Stimulated activated effector memory CD8-positive, alpha-beta T cell treated with anti-CD3 and anti-CD28 coated beads, Interleukin-12 subunit alpha, Interleukin-12 subunit beta, amount 100 ng/mL, for 72 hours (primary cell): ENCODE measurements around the gene CORO2A.
"Not testable (repeated sequence)": the region's sequence is repeated elsewhere in the genome, so short reads cannot be mapped to it uniquely, and the experiment has no call there.

ENCODE experiments used
- ATAC-seq: fragments of 150-1000 bp; cut with Tn5 transposase; 2 replicates; pipeline ENCODE4 v1.10.0; 2021
- DNase-seq, 2 donors: peaks; one replicate each; pipeline ENCODE4 v3.0.0; 2021 to 2022; ENCODE audit warnings: low spot score in 2 of 2
- H3K27ac Mint-ChIP-seq: one replicate; pipeline ENCODE4 v1.8.0; 2022; ENCODE audit warnings: mild to moderate bottlenecking, mixed read lengths
- H3K36me3 Mint-ChIP-seq: one replicate; pipeline ENCODE4 v1.8.0; 2022; ENCODE audit warnings: mild to moderate bottlenecking, mixed read lengths
- H3K4me1 Mint-ChIP-seq: one replicate; pipeline ENCODE4 v1.8.0; 2022; ENCODE audit warnings: mixed read lengths
- H3K4me3 Mint-ChIP-seq: one replicate; pipeline ENCODE4 v1.8.0; 2022; ENCODE audit warnings: mild to moderate bottlenecking, mixed read lengths
- H3K9me3 Mint-ChIP-seq: one replicate; pipeline ENCODE4 v1.8.0; 2022; ENCODE audit warnings: mixed read lengths

Gene CORO2A

DNA sequence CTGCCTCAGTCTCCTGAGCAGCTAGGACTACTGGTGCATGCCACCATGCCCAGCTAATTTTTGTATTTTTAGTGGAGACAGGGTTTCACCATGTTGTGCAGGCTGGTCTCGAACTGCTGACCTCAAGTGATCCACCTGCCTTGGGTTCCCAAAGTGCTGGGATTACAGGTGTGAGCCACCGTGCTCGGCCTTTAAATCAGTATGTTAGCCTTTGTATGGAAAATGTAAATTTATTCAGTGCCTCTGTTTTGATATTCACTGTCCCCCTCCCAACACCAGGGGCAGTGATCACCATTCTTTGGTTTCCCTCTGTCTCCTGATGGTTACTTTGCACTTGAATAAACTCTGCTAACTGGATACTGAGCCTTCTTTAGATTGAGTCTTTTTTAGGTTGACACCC is 101.8 kb downstream of the CORO2A start:
- not testable (repeated sequence) for H3K9me3 Mint-ChIP-seq, ATAC-seq, DNase-seq, H3K4me3 Mint-ChIP-seq
- Mint-ChIP-seq H3K36me3 (peaks cover 63% of the 10 kb centered on the region), H3K27ac (peak overlapping the region; percentile 68), H3K4me1 (peaks cover 44% of the 10 kb centered on the region)

DNA sequence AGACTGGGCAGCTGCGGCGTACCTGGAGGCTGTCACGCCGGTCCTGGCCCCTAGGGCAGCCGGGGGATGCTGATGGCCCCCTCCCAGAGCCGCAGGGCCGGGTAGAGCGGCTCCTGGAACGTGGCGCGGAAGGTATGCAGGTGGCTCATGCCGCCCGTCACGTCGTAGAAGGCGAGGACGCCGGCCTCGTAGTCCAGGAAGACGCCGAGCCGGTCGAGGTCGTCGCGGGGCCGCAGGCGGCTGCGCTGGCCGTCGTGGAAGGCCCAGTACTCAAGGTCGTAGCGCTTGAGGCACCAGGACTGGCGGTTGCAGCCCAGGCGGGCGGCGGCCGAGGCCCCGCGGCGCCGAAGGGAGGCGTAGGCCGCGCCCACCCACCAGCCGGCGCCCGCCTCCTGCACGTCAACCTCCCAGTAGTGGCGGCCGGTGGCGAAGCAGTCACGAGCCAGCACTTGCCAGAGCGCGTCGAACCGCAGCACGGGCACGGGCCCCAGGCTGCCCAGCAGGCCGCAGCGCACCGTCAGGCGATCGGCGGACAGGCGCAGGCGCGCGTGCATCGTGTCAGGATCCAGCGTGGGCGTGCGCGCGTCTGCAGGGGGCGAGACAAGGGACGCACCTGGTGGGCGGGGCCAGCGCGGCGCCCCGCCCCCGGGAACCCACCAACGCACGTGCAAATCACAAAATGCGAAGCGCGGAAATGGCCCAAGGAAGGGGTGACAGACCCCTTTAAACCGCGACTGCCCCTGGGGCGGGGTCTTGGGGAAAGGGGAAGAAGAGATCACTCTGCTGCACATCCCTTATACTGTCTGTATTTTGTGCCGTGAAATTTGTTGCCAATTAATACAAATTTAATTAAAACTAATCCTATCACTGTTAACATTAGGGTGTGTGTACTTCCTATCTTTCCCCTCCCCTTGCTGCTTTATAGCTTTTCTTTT is 104.8 kb downstream of the CORO2A start:
- Mint-ChIP-seq H3K4me1 (peaks cover 40% of the 10 kb centered on the region), H3K9me3 (no peaks in the 10 kb centered on the region), H3K4me3 (peak overlapping the region; percentile 63), H3K36me3 (peaks cover 60% of the 10 kb centered on the region), H3K27ac (peak overlapping the region; percentile 89)
- ATAC-seq (peak; percentile 88), DNase-seq (no peak)

DNA sequence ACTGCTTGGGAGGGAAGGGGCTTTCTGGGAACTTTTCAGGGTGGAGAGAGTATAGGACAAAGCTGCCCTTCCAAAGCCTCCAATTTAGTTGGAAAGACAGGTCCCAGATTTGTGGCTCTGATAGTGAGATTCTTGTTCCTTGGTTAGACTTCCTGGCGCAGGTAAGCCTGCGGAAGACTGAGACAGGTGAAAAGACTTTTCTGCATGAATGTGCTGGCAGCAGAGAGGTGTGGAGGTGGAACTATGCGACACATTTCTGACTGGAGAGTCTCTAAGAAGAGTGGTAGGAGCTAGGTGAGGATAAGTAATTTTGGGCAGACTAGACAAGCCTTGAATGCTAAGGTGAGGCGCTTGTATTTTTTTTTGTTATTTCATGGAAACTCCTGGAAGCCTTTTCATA is 106.0 kb downstream of the CORO2A start:
- Mint-ChIP-seq H3K4me1 (peaks cover 45% of the 10 kb centered on the region), H3K27ac (peak overlapping the region; percentile 89), H3K4me3 (peak overlapping the region; percentile 63), H3K9me3 (no peaks in the 10 kb centered on the region), H3K36me3 (peaks cover 71% of the 10 kb centered on the region)
- DNase-seq = no peak
- no peak for ATAC-seq

DNA sequence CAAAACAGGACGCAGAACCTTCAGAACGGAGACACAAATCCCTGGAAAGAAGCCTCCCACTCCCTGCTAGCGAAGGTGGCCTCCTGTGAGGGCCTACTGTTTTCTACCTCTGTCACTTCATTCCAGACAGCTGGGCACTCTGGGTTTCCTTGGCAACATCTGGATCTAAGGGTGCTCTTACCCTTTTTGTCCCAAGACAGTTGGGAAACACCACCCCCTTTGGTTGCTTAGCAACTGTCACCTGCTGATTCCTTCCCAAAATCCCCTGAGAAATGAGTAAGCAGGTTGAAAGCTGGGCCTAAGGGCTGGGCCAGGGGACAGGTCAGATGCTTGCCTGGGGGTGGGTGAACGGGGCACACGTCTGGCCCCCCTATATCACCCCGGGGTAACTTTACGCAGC is 106.5 kb downstream of the CORO2A start:
- ATAC-seq = no peak
- Mint-ChIP-seq H3K9me3 (no peaks in the 10 kb centered on the region), H3K27ac (peak overlapping the region; percentile 89), H3K4me1 (peaks cover 50% of the 10 kb centered on the region), H3K36me3 (peaks cover 74% of the 10 kb centered on the region), H3K4me3 (peak overlapping the region; percentile 63)
- DNase-seq = no peak

DNA sequence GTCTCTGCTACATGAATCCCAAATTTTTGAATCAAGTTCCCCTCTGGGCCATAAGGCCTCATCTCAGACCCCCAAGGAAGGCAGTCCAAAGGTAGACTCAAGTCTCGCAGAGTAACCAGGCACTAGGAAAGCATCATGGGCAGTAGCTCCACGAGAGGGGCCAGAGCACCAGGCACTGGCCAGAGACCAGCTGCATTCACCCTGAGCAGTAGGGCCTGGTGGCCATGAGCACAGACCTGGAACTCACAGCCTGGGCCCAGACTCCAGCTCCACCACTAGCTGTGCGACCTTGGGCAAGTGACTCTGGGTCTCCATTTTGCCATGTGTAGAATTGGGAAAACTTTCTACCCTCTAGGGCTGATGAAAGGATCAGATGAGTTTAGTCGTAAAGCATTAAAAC is 107.4 kb downstream of the CORO2A start:
- ATAC-seq = no peak
- Mint-ChIP-seq H3K36me3 (peaks cover 73% of the 10 kb centered on the region), H3K9me3 (no peaks in the 10 kb centered on the region), H3K27ac (peak overlapping the region; percentile 89), H3K4me3 (no peak overlapping the region), H3K4me1 (peaks cover 51% of the 10 kb centered on the region)
- DNase-seq = no peak

DNA sequence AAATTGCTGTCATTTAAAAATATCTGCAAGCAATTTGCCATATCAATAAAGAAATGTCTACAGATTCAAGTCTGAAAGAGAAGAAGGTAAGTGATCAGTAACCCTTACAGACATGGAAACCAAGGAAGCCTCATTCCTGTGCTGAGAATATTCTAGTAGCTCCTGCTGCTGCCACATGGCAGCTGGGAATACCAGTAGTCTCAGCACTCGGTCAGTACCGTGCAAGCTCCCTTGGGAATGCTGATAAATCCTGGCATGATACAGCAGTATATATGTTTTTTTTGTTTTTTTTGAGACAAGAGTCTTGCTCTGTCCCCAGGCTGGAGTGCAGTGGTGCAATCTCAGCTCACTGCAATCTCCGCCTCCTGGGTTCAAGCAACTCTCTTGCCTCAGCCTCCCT is 108.0 kb downstream of the CORO2A start:
- DNase-seq (no peak), ATAC-seq (no peak)
- Mint-ChIP-seq H3K27ac (peak overlapping the region; percentile 89), H3K36me3 (peaks cover 72% of the 10 kb centered on the region), H3K9me3 (no peaks in the 10 kb centered on the region), H3K4me3 (no peak overlapping the region), H3K4me1 (peaks cover 44% of the 10 kb centered on the region)

DNA sequence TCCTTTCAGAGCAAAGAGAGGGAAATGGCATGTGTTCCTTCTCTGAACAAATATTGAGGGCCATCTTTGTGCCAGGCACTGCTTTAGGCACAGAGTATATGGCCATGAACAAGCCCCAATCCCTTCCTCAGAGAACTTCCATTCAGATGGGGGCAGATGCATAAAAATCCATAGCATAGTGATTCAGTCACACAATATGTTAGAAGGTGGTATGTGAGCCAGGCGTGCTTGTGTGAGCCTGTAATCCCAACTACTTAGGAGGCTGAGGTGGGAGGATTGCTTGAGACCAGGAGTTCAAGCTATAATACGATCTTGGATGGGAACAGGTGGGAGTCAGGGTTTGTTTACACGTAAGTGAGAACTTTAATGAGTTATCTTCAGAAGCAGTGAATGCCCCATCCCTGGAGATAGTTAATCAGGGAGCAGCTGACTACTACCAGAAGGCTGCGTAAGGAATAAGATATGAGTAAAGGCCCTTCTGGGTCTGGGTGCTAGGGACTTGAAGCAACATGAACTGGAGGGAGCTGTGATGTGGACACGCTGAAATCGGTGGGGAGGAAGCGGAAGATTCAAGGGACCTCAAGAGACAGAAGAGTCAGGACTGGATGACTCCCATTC is 108.8 kb downstream of the CORO2A start:
- H3K4me3 Mint-ChIP-seq = no peak overlapping the region
- no peaks in the 10 kb centered on the region for H3K9me3 Mint-ChIP-seq
- peaks cover 43% of the 10 kb centered on the region for H3K4me1 Mint-ChIP-seq
- DNase-seq (no peak), ATAC-seq (no peak)
- H3K36me3 Mint-ChIP-seq = peaks cover 72% of the 10 kb centered on the region
- H3K27ac Mint-ChIP-seq = peak overlapping the region; percentile 89

DNA sequence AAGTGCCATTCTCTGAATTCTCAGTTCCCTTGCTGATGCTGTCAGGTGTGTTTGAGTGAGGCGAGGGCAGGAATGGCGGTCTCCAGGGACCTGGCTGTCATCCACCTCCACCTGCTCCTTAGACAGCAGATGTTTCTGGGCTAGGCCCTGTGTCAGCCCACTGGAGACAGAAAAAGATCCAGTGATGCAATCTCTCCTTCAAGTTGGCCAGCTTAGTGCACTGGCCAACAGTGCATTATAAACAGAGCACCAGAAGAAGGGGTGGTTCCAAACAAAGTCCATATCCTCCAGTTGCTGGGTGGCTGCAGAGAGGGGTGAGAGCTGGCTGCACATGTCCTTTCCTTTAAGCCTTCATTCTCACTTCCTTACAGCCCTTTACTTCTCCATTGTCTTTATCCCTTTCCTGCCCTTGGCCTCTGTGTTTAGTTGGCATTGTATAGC is 109.4 kb downstream of the CORO2A start:
- DNase-seq (no peak), ATAC-seq (no peak)
- Mint-ChIP-seq H3K27ac (peak overlapping the region; percentile 89), H3K4me3 (no peak overlapping the region), H3K4me1 (peaks cover 46% of the 10 kb centered on the region), H3K9me3 (no peaks in the 10 kb centered on the region), H3K36me3 (peaks cover 78% of the 10 kb centered on the region)

DNA sequence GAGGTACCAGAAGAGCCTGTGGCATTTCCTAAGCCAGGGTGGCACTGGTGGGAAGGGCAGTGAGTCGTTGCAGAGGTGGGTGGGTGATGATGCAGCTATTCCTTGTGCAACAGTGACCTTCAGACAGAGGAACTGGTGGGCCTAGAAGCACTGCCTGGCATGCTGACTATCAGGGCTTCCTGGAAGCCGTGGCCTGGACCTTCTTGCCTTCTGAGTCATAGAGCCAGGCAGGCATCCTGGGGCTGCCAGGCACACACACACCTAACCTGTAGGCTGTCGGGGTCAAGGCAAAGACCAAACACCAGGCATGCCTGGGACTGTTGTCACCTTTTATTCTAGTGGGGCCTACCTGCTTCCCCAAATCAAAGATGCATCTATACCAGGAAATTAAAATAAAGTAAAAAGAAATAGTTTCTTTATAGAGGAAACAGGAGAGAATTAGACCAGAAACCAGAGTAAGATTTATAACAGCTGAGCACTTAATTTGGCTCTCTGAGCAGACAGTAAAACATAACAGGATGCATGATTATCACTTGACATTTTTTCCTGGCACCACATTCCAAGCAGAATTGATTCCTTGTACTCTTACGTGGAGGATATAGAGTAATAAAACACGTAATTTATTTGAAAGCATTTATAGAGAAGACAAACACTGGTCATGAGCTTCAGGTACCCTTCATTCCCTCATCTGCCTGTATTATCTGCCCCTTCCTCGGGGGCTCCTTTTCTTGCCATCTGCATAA is 110.8 kb downstream of the CORO2A start:
- peak; percentile 96 for ATAC-seq
- no peaks in the 10 kb centered on the region for H3K9me3 Mint-ChIP-seq
- H3K36me3 Mint-ChIP-seq = peaks cover 85% of the 10 kb centered on the region
- DNase-seq = peak in 1 of 2 donors; percentile 67
- H3K4me1 Mint-ChIP-seq = peaks cover 47% of the 10 kb centered on the region
- H3K27ac Mint-ChIP-seq = peak overlapping the region; percentile 89
- H3K4me3 Mint-ChIP-seq = peak overlapping the region; percentile 38

DNA sequence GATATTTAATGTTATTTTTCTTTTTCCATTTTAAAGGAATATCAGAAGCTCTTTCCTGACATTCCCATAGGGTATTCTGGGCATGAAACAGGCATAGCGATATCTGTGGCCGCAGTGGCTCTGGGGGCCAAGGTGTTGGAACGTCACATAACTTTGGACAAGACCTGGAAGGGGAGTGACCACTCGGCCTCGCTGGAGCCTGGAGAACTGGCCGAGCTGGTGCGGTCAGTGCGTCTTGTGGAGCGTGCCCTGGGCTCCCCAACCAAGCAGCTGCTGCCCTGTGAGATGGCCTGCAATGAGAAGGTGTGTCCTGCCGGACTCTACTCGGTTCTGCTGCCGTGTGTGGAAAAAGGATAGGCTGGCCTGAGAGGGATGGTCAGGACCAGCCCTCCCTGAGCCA is 111.7 kb downstream of the CORO2A start:
- no peak for ATAC-seq
- Mint-ChIP-seq H3K36me3 (peaks cover 78% of the 10 kb centered on the region), H3K9me3 (no peaks in the 10 kb centered on the region), H3K4me1 (peaks cover 42% of the 10 kb centered on the region), H3K4me3 (no peak overlapping the region), H3K27ac (peak overlapping the region; percentile 89)
- DNase-seq = no peak

DNA sequence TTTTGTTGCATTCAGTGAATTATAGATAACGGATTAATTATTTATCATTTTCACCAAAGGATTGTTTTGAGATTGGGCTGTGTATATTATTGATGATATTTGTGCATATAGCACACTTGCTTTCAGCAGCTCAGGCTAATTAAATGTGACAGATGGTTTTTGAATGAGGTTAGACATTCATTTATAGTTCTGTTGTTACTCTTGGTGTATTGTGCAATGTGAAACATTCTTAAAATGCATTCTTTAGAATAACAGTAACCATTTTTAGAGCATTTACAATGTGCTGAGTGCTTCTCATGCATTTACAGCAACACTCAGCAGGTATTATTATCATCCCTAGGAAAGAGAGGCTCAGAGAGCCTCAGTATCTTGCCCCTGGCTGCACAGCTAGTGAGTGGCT is 112.1 kb downstream of the CORO2A start:
- peaks cover 47% of the 10 kb centered on the region for H3K4me1 Mint-ChIP-seq
- H3K27ac Mint-ChIP-seq = peak overlapping the region; percentile 89
- H3K4me3 Mint-ChIP-seq = no peak overlapping the region
- no peak for DNase-seq
- H3K36me3 Mint-ChIP-seq = peaks cover 80% of the 10 kb centered on the region
- ATAC-seq = no peak
- no peaks in the 10 kb centered on the region for H3K9me3 Mint-ChIP-seq

DNA sequence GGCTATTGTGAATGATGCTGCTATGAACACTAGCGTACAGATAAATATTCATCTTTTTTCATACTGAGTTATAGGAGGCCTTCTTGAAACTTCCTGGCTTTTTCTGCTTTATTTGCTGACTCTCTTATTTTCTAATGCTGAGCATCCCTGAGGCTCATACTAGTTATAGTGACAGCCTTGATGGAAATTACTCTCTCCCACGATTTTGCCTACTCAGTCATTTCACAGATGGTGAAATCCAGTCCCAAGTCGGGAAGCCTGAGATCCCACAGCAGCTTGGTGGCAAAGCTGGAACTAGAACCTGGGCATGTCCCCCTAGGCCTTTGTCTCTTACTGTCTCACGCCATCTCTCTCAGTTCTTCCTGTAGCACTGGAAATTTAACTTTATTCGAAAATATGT is 113.5 kb downstream of the CORO2A start:
- H3K4me1 Mint-ChIP-seq = peaks cover 56% of the 10 kb centered on the region
- no peak for DNase-seq
- ATAC-seq = no peak
- H3K27ac Mint-ChIP-seq = peak overlapping the region; percentile 69
- H3K9me3 Mint-ChIP-seq = no peaks in the 10 kb centered on the region
- H3K4me3 Mint-ChIP-seq = no peak overlapping the region
- H3K36me3 Mint-ChIP-seq = peaks cover 85% of the 10 kb centered on the region

DNA sequence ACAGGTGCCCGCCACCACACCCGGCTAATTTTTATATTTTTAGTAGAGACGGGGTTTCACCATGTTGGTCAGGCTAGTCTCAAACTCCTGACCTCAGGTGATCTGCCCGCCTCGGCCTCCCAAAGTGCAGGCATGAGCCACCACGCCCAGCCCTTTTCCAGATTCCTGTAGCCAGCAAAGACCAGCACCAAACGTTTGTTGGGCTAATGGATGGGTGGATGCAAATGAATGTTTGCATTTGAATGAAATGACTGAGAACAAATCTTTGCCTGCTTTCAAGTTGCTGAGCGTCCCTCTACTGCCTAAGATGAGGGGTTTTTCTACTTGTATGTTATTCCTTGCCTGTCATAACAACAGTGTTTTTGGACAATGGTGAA is 115.9 kb downstream of the CORO2A start:
- Mint-ChIP-seq H3K4me1 (peaks cover 33% of the 10 kb centered on the region), H3K36me3 (peaks cover 65% of the 10 kb centered on the region)
- not testable (repeated sequence) for DNase-seq

DNA sequence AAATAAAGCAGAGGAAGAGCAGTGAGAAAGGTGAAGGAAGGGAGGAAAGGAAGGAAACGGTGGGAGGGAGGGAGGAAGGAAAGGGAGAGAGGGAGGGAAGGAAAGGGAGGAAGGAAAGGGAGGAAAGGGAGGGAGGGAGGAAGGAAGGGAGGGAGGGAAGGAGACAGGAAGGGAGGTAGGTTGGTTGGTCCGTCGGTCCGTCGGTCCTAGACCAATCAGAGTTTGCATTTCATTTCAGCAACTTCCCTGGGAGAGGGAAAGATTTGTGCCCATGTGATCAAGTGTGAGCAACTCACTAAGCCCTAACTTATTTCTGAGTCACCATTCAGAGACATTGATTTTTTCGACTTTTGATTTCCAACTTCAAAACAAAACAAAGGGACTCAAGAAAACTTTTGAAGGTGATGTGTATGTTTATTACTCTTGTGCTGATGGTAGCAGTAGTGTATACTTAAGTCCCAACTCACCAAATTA is 117.1 kb downstream of the CORO2A start:
- ATAC-seq (peak; percentile 86), DNase-seq (no peak)
- Mint-ChIP-seq H3K4me3 (peak overlapping the region; percentile 53), H3K4me1 (peaks cover 25% of the 10 kb centered on the region), H3K9me3 (no peaks in the 10 kb centered on the region), H3K27ac (peak overlapping the region; percentile 84), H3K36me3 (peaks cover 65% of the 10 kb centered on the region)

More for the DNA sequence above, 115.9 kb downstream of the CORO2A start:
- H3K27ac Mint-ChIP-seq = peak overlapping the region; percentile 84
- not testable (repeated sequence) for H3K9me3 Mint-ChIP-seq, ATAC-seq
- peak overlapping the region; percentile 53 for H3K4me3 Mint-ChIP-seq
